GM21447 (cell line): ENCODE results near the gene CD109.
"Not testable (repeated sequence)": the region's sequence is repeated elsewhere in the genome, so short reads cannot be mapped to it uniquely, and the experiment has no call there.

Source experiments
- ATAC-seq: cut with Tn5 transposase; IDR thresholded peaks from one replicate; pipeline ENCODE4 v1.9.1; 2021; ENCODE audit not compliant: unreplicated experiment

The CD109 gene

DNA sequence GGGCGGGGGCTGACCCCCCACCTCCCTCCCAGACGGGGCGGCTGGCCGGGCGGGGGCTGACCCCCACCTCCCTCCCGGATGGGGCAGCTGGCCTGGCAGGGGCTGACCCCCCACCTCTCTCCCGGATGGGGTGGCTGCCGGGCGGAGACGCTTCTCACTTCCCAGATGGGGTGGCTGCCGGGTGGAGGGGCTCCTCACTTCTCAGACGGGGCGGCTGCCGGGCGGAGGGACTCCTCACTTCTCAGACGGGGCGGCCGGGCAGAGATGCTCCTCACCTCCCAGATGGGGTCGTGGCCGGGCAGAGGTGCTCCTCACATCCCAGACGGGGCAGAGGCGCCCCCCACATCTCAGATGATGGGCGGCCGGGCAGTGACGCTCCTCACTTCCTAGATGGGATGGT lies 155.0 kb downstream of the CD109 start:
- ATAC-seq, result not testable (repeated sequence)

DNA sequence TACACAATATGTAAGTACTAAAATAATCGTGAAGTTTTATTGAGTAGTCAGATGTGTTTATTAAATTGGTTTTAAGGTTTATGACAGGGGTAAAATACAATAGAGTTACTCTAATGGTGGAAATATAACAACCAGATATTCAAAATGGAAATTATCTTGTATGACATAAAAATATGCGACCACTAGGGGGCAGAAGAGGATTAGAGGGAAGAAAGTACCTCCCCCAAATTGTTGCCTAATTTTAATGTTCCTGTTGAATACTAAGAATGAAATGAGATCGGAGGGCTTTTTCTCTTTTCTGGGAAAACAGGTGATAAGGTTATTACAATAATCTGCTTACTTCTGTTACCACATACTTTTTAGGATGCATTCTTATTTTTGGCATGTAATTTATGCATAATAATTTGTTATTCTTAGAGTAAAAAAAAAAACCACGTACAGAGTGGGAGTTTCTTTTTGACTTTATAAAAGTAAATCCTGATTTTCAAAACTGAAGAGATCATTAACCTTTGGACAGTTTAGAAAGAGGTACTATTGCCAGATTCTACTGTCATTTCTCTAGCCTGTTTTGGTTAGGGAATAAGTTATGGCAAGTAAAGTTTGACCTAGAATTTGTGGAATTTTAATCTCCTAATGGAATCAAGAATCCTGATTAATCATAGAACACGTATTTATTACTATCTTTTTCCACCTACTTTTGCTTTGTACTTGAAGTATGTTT lies 159.2 kb downstream of the CD109 start:
- peak; percentile 64 for ATAC-seq

DNA sequence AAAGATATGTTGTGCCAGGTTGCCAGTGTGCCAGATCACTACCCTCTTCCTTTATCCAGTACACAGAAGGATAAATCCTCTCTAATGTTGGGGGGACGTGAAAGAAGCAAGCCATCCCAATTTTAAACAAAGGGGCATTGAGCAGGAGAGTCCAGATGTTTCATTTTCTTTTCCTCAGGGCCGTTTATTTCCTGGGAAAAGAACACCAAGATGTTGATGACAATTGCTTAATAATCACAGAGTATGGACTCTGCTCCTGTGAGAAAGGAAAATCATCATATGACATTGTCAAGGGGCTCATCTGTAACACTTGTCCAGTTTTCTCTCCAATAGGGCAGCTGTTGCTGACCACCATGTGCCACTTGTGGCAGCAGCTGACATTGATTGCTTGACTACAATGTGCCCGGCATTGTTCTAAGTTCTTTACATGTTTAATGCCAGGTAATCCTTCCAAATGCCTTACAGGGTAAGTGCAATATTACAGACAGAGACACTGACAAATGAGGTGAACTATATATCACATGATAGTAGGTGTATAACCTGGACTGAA lies 161.4 kb downstream of the CD109 start:
- ATAC-seq, result no peak

- ATAC-seq, result no peak
Measured at GRCh38 chr6:73858376-73858775, 162.4 kb downstream of the CD109 start.

DNA sequence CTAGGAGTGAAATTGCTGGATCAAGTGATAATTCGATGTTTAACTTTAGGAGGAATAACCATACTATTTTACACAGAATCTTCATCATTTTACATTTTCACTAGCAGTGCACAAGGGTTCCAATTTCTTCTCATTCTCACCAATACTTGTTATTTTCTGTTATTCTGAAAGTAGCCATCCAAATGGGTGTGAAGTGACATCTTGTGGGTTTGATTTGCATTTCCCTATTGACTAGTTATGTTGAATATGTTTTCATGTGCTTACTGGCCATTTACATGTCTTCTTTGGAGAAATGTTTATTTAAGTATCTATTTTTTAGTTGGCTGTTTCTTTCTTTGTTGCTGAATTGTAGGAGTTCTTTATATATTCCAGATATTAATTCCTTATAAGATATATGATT lies 164.3 kb downstream of the CD109 start:
- ATAC-seq, result no peak

DNA sequence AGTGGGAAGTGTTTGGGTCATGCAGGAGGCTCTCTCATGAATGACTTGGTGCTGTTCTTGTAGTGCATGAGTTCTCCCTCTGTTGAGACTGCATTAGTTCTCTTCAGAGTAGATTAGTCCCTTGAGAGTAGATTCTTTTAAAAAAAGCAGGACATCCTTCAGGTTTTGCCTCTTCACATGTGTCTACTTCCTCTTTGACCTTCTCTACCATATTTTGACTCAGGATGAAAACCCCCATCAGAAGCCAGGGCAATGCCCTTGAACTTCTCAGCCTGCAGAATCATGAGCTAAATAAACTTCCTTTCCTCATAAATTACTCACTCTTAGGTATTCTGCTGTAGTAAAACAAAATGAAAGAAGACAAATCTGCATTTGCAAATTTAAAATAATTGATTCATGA lies 170.3 kb downstream of the CD109 start:
- no peak for ATAC-seq

- ATAC-seq, result no peak
Measured at GRCh38 chr6:73867411-73867810, 171.4 kb downstream of the CD109 start.

- ATAC-seq, result no peak
Measured at GRCh38 chr6:73870907-73871306, 174.9 kb downstream of the CD109 start.

GRCh38 chr6:73873081-73873480 lies 177.1 kb downstream of the CD109 start:
- ATAC-seq, result no peak
